Fibroblast of the aortic adventitia (primary cell): ENCODE measurements around the gene DYRK1A. TPM values are rescaled to one million over a fixed set of nuclear protein-coding genes. Genes with fewer than 3 reads are reported as not detected.

Experiments
- DNase-seq: peaks from one replicate; pipeline ENCODE4 v3.0.0-alpha.2; 2010; ENCODE audit warnings: low read depth
- H3K4me3 ChIP-seq: 2 replicates; pipeline ENCODE4 v1.5.1; 2011; ENCODE audit warnings: low read depth, mild to moderate bottlenecking, control low read depth, low read length, moderate library complexity
- total RNA-seq: library from RNA; depleted of rRNA; stranded (reverse); fragments of >200 nt; gene quantifications from 2 replicates; pipeline ENCODE4 v1.2.3, GENCODE V29; 2012; ENCODE audit warnings: low replicate concordance
- TF ChIP-seq, protein P1 (sequence below): IDR thresholded peaks from 2 replicates; pipeline ENCODE4 v1.5.1; 2011; ENCODE audit warnings: mild to moderate bottlenecking, low read length, control low read depth, inconsistent platforms; ENCODE audit not compliant: insufficient read depth

DYRK1A gene
- total RNA-seq, 1 donor: 80.2 TPM

DNA sequence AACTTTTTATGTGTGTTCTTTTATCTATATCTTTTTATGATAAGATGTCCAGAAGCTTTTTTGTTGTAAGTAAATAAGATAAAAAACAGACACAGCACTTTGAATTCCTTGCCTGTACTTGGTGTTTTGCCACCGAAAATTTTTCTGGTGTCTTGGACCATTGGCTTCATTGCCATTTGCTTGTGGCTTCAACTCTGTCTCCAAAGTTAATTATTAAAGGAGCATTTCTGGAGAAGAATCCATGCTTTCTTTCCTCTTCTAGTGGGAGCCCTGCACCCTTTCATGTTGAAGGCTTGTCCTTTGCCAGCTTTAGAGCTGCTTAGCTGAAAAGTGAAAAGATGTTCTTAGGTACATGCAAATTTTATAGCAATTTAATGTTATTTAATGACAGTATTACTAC lies 112.2 kb downstream of the DYRK1A start:
- TF ChIP-seq, protein P1, sequence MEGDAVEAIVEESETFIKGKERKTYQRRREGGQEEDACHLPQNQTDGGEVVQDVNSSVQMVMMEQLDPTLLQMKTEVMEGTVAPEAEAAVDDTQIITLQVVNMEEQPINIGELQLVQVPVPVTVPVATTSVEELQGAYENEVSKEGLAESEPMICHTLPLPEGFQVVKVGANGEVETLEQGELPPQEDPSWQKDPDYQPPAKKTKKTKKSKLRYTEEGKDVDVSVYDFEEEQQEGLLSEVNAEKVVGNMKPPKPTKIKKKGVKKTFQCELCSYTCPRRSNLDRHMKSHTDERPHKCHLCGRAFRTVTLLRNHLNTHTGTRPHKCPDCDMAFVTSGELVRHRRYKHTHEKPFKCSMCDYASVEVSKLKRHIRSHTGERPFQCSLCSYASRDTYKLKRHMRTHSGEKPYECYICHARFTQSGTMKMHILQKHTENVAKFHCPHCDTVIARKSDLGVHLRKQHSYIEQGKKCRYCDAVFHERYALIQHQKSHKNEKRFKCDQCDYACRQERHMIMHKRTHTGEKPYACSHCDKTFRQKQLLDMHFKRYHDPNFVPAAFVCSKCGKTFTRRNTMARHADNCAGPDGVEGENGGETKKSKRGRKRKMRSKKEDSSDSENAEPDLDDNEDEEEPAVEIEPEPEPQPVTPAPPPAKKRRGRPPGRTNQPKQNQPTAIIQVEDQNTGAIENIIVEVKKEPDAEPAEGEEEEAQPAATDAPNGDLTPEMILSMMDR: no peak
- DNase-seq: no peak
- H3K4me3 ChIP-seq: no peak overlapping the region

DNA sequence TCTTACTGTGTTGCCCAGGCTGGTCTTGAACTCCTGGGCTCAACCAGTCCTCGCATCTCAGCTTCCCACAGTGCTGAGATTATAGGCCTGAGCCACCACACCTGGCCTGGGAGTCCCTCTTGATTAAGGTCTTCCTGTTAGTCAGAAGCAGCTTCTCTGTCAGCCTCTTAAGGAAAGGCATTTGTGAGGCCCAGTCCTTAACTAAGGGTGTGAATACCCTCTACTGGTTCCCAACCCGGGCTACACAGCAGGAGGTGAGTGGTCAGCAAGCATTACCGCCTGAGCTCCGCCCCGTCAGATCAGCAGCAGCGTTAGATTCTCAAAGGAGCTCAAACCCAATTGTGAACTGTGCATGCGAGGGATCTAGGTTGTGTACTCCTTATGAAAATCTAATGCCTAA lies 117.2 kb downstream of the DYRK1A start:
- no peak for DNase-seq
- H3K4me3 ChIP-seq: no peak overlapping the region
- TF ChIP-seq, protein P1: no peak

DNA sequence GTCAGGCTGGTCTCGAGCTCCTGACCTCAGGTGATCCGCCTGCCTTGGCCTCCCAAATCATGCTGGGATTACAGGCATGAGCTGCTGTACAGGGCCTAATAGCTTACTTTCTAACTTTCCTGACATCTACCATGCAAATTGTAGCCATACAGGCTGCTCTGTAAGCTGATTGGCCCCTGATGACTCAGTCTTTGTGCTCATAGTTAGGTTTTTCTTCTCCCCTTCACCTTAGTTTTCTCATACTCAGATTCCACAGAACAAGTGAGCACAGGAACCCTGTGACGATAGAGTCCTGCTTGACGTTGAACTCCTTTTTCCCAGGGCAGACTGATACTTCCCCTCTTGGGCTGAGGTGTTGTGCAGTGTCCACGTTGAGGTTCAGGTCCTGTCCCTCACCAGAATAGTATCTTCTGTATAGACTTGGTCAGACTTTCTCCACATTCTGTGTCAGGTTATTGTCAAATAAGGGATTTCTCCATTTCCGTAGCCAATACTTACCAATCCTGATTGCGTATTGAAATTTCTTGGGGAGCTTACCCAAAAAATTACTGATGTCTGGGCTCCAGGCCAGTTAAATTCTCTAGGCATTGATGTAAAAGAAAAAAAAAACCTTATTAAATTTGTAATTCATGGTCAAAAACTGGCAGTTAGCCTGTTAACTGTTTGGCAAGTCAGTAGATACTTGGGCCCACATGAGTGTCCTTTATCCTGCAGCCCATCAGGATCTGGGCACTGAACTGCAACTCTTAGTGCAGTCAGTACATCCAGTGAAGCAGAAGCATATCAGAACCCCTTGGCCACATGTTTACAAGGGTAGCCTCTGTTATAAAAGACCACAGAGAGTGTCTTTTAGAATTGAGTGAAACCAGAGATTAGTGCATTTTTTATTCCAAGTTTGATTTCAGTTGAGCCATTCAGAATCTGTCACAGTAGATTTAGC lies 118.2 kb downstream of the DYRK1A start:
- H3K4me3 ChIP-seq: no peak overlapping the region
- DNase-seq: peak; percentile 37
- TF ChIP-seq, protein P1: no peak

DNA sequence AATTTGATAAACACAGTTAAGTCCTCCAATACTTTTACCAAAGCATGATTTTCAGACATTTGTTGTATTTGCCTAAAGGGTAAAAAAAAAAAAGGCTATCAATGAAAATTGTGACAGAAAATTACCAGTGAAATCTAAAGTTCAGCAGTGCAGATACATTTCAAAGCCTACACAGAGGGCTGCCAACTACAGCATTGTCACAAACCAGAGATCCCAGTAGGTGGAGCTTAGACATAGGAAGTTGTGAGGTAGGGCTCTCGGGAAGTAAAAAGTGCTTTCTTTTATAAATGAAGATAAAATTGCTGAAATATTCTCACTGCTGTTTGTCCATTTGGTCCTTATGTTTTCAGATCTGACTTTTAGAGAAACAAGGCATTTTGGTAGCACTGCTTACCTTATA lies 123.0 kb downstream of the DYRK1A start:
- TF ChIP-seq, protein P1: no peak
- DNase-seq: no peak
- no peak overlapping the region for H3K4me3 ChIP-seq

DNA sequence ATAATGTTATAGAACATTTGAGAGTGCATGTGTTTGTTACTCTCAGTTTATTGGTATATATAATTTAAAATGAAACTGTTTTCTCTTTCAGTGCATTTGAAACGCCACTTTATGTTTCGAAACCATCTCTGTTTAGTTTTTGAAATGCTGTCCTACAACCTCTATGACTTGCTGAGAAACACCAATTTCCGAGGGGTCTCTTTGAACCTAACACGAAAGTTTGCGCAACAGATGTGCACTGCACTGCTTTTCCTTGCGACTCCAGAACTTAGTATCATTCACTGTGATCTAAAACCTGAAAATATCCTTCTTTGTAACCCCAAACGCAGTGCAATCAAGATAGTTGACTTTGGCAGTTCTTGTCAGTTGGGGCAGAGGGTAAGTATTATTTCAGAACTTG lies 123.5 kb downstream of the DYRK1A start:
- TF ChIP-seq, protein P1: no peak
- no peak overlapping the region for H3K4me3 ChIP-seq
- no peak for DNase-seq

DNA sequence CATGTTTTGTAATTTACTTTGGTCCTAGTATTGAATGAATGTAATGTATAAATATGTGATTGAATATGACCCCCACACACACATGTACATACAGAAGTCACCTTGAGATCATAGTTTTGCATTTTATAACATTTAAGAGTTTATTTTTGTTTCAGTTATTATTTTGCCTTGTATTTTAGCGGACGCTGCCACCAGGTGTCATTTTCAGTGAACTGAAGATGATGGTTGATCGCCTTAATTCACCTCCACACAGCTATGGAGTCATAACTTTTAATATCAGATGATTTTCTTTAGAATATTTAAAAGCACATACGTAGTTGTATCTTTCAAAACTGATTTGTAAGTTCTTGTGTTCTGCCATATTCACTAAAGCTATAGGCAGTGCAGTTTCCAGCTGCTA lies 130.4 kb downstream of the DYRK1A start:
- DNase-seq: peak; percentile 30
- no peak overlapping the region for H3K4me3 ChIP-seq
- TF ChIP-seq, protein P1: peak; percentile 16
